ENCODE data around the gene MEX3D.
A peak's percentile ranks its signal among the peaks of the same experiment; 100 is the strongest.

The MEX3D gene

DNA sequence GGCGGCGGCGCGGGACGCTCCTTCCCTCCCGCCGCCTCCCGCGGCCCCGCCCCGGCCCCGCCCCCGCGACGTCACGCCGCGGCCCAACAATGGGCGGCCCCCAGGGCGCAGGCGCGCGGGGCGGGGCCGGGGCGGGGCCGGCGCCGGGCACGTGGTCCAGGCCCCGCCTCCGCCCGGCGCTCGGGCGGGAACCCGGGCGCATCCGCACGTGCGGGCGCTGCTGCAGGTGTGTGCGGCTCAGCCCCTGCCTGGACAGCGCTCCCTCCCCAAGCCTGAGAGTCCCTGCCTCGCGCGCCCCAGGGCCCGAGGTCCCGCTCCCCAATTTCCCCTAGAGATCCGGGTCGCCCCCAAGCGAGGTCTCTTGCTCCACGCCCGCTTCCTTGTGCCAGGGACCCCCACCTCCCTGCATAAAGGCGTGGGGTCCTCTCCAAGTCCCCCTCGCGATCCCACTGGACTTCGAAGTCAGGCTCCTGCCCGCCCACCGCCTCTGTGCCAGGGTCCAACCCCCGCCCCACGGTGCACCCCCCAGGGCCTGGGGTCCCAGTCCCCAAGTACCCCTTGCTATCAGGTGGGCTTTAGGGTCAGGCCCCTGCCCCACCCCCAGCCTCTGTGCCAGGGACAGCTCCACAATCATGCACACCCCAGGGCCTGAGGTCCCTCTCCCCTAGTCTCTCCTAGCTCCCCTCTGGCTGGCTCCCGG, at the start of gene MEX3D:
Gene MEX3D (minus strand): TSS at position 6 of the 700 bp plus-strand sequence. CDS start 267 bp downstream, outside the sequence.
- peak; percentile 100 for DNase-seq (ENCODE audit: low spot score)

DNA sequence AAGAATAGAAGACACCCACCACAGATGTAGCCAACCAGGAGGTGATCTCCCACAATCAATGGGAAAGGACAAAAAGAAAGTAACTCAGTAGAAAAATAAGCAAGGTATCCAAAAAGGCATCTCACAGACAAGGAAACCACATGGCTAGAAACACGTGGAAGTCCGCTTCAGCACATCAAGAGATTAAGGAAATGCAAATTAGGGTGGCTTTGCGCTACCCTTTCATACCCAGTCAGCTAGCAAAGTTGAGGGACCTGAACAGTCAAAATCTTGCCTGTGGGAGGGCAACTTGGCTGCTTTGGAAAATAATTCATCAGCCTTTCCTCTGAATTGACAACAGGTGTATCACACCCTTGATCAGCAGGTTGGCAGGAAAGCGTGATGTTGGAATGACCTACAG, 48.8 kb upstream of the MEX3D start:
- DNase-seq (ENCODE audit: low spot score): no peak

DNA sequence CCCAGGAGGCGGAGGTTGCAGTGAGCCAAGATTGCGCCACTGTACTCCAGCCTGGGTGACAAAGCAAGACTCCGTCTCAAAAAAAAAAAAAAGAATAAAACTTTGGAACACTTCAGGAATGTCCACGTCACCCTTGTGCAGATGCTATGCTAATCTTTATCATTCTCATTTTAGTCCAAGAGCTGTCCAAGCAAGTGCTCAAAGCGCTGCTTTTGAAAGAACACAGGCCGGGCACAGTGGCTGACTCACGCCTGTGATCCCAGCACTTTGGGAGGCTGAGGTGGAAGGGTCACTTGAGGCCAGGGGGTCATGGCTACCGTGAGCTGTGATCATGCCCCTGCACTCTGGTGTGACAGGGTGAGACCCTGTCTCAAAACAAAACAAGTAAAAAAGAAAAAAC, 48.3 kb upstream of the MEX3D start:
- DNase-seq (ENCODE audit: low spot score): no peak

DNA sequence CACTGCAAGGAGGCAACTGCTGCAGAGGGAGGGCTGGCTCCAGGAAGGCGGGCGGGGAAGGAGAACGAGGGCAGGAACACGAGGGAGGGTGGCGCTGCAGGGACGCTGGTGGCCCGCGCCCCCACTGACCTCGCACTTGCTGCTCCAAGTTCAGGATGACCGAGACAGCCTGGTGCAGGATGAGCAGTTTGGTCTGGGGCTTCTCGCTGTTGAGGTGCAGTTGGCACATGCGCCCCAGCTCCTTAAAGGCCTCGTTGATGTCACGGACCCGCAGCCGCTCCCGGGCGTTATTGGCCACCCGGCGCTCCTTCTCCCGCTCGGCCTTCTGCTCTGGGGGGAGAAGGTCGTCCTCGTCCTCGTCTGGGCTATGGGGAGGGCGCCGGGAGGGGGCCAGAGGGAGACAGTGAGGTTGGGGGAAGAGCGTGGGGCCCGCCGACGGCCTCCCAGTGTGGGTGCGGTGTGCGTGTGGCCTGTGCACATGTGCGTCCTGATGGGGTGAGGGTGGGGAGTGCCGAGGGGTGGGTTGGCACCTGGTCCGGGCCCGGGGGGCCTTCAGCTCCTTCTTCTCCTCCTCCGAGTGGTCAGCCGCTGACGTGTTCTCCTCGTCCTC, 47.1 kb upstream of the MEX3D start:
- DNase-seq (ENCODE audit: low spot score): no peak

DNA sequence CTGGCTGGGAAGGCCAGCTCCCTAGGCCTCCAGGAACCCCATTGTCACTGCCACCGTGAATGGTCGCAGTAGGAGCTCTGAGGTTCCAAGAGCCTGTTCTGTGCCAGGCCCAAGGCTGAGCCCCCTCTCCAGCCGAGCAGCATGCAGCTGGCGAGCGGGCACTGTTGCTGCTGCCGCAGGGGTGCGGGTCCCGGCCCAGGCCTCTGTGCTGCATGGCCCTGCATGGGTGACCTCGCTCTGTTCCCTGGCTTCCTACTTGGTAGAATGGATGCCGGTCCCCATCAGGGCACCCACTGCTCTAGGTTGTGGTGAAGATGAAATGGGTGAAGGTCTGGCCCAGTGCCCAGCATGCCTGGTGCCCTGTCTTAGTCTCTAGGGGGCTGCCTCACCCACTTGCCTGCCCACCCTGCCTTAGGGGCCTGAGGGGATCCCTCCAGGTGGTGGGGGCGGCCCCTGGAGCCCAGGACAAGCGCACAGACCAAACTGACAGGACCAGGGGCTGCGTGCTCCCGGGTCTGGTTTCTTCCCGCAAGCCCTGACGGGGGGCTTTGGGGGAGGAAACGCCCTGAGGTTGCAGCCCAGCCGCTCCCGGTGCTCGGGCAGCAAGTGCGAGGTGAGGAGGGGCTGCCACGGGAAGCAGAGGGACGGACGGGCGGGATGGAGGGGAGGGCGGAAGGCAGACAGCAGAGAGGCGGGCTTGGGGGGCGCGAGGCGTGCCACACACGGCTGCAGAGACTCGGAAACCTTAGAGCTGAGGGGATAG, 45.9 kb upstream of the MEX3D start:
- DNase-seq (ENCODE audit: low spot score): no peak

DNA sequence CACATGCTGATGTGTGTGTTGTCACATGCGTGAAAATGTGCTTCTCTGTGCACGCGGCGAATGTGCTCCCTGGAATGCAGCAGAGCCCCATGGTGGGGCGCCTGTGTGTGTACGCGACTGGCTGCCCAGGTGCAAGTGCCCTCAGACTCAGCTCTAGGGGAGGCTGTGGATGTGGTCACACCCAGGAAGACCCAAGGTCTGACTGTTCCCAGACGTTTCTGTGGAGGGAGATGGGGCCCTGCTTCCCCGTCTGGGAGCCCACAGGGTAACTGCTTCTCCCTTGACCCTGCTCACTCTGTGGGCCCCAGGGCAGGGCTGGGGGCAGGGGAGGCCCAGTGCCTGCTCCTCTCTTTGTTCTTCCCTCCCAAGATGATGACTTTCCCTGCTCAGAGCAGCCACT, 45.0 kb upstream of the MEX3D start:
- DNase-seq (ENCODE audit: low spot score): no peak

DNA sequence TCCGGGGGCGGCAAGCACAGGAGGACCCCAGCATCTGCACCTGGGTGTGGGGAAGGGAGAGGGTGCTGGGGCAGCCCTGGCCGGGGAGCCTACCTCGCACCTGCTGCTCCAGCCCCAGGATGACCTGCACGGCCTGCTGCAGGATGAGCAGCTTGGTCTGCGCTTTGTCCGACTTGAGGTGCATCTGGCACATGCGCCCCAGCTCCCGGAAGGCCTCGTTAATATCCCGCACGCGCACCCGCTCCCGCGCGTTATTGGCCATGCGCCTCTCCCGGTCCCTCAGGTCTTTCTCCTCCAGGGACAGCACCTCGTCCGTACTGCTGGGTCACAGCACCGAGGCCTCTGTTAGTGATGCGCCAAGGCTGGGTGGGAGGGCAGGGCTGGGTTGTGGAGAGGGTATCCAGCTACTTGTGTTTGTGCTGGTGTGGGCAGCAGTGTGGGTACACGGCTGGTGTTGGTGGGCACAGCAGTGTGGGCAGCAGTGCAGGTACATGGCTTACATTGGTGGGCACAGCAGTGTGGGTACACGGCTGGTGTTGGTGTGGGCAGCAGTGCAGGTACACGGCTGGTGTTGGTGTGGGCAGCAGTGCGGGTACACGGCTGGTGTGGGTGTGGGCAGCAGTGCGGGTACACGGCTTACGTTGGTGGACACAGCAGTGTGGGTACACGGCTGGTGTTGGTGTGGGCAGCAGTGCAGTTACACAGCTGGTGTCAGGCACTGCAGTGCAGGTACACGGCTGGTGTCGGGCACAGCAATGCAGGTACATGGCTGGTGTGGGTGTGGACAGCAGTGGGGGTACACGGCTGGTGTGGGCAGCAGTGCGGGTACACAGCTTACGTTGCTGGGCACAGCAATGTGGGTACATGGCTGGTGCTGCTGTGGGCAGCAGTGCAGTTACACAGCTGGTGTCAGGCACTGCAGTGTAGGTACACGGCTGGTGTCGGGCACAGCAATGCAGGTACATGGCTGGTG, 44.3 kb upstream of the MEX3D start:
- DNase-seq (ENCODE audit: low spot score): no peak

DNA sequence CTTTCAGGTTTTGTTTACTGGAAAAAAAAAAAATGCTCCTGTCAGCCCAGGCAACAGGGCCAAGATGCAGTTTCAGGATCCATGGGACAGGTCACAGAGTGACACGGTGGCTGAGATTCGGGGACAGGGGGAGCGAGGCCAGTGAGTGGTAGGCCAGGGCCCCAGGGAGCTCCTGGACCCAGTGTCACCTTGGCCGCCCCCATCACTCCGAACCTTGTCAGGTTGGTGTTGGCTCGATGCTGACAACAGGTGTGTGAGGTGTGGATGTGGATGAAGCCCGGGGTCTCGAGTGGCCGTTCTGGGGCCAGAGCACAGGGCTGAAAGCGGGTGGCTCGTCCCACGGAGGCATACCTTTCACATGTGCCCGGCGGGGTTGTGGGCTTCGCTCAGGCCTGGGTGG, 43.2 kb upstream of the MEX3D start:
- no peak for DNase-seq (ENCODE audit: low spot score)

DNA sequence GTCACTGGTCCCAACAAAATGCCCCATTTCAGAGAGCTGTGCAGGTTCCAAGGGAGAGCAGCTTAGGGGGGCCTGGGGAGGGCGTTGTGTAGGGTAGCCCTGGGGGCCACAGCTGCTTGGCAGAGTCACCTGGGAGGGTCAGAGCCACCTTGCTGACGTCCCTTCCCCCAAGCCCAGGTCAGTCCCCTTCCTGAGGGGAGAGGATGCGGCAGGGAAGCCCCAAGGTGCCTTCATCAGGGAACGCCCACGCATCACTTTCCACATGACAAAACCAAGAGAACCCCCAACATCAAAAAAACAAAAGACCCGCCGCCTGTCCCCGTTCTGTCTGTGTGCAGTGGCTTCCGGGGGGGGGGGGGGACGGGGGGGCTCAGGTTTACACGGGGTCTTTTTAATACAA, 42.5 kb upstream of the MEX3D start:
- DNase-seq (ENCODE audit: low spot score): no peak

DNA sequence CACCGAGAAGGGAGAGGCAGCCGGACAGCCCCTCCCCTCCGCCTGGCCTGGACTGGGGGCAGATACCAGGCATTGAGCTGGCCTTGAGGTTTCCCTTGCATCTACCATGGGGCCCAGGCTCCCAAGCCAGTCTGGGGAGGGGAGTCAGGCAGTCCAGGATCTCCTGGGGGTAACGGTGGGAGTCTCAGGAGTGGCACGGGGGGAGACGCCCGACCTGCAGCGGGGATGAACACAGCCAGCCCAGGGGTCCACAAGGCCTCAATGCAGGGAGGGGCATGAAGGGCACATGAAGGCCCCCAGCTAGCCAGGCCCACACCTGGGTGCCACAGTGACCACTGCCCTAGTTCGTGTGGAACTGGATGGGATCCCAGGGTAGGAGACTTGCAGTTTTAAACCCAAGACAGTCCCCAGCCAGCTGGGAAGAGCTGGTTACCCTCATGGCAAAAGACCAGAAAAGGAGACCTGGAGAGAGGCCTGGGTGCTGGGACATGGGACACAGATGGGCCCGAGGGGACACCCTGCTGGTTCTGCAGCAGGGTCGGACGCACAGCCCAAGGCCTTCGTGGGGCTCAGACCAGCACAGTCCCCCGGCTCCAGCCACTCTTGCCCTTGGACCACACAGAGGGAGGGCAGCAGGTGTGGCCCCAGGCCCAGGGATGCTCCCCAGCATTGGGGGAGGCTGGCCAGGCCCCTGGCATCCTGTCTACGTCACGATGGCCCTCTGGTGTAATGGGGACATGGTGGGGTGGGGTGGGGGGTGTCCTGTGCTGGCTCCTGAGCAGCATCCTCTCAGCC, 41.8 kb upstream of the MEX3D start:
- DNase-seq (ENCODE audit: low spot score): no peak

DNA sequence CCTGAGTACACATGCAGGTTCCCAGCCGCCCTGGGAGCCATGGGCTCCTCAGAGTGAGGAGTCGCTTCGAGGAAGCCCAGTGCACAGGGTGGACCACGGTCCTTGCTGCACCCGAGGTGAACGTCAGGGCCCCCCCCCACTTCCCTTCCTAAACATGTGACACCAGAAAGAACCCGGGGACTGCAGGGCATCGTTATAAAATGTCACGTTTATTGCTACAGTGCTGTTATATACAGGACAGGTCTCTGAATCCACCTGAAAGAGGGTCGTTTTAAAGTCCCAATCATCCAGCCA, 40.9 kb upstream of the MEX3D start:
- no peak for DNase-seq (ENCODE audit: low spot score)

DNA sequence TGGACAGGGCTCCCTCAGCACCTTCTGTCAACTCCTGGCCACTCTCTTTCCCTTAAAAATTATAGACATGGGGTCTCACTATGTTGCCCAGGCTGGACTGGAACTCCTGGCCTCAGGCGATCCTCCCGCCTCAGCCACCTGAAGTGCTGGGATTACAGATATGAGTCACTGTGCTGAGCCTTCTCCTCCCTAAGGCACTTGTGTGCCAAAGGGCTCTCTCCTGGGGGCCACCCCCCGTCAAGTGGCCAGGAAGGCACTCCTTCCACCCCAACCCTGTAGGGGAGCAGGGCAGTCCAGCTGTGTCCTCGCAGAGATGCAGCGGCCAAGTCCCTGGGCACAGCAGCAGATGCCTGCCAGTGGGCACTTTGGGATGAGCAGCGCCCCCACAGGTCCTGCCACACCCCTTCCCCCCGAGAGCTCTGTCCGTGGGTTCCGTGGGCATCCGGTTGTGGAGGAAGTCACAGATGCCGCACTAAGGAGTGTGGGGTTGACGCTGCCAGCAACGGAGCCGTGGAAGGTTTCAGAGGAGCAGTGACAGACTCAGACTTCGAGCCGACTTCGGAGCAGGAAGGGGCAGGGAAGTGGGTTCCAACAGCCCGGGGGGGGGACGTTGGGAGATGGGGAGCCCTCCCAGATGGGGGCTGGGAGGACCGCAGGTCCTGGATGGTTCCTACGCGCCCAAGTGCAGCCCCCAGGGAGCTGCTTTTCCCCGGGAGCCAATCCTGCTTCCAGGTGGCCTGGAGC, 40.4 kb upstream of the MEX3D start:
- DNase-seq (ENCODE audit: low spot score): no peak

DNA sequence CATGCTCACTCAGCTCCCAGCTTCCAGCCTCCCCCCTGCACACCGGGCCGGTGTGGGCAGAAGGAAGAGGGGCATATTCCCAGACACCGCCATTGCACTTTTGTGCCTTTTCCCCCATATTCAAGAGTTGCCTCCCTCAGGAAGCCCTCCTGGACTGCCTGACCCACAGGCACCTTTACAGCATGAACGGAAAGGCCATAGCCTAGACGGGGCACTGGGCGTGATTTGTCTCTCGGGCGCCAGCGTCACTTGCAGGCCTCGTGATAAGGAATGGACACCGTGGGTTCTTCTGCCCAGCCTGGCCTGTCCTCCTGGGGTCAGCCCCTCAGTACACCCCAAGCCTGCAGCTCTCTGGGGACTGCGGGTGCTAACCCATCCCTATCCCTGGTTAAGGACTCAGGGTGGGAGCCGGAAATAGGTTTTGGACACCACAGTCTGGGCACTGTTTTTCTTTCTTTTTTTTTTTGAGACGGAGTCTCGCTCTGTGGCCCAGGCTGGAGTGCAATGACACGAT, 38.1 kb upstream of the MEX3D start:
- no peak for DNase-seq (ENCODE audit: low spot score)

DNA sequence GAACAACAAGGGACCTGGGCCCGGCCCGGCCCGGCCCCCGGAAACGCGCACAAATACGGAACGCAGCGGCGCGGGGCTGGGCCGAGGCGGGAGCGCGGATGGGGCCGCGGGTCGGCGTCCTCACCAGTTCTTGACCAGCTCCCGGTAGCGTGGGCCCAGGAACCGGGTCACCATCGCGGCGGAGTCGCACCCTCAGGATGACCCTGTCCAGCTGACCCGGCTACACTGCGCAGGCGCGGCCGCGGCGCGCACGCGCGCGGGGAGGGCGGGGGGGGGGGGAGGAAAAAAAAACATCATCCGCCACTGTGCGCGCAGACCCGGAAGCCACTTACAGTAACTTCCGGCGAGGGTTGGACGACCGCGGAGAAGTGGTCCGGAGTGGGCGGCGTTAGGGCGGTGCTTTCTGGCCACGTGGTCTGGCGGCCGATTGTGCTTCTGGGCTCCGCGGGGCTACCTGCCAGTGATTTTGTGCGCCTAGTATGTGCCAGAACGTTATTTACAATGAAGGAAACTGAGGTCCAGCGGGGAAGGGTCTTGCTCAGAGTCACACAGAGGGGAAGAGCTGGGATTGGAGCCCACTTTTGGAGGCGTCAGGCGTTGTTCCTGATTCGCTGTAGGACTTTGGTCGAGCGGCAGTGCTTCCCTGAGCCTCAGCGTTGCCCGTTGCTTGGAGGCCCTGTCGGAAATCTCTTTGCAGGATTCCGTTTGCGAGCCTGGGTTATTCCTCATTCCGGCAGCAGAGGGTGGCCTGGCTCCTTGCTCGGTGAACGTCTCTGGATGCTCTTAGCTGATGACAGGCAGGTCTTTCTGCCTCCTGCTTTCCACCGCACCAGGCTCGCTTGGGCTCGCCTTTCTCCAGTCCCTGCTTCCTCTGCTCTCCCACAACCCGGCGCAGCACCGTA, 37.4 kb upstream of the MEX3D start, which contains the start of gene UQCR11:
Gene UQCR11 (minus strand): TSS at position 227 of the 902 bp plus-strand sequence. CDS start 53 bp downstream, at position 174.
- peak; percentile 100 for DNase-seq (ENCODE audit: low spot score)

DNA sequence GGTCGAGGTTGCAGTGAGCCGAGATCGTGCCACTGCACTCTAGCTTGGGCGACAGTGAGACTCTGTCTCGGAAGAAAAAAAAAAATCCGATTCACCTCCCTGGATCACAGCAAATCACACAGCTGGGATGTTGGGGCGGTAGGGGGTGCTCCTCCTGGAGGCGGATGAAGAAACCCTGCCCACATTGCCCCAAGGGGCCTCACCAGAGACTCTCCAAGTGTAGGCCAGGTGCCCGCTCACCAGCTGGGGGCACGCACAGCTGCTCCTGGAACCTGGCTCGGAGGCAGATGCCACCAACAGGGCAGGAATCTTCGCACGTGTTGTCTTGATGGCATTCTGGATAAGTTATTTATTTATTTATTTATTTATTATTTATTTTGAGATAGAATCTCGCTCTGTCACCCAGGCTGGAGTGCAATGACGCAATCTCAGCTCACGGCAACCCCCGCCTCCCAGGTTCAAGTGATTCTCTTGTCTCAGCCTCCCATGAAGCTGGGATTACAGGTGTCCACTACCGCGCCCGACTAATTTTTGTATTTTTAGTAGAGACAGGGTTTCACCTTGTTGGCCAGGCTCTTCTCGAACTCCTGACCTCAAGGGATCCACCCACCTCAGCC, 34.1 kb upstream of the MEX3D start:
- DNase-seq (ENCODE audit: low spot score): no peak

DNA sequence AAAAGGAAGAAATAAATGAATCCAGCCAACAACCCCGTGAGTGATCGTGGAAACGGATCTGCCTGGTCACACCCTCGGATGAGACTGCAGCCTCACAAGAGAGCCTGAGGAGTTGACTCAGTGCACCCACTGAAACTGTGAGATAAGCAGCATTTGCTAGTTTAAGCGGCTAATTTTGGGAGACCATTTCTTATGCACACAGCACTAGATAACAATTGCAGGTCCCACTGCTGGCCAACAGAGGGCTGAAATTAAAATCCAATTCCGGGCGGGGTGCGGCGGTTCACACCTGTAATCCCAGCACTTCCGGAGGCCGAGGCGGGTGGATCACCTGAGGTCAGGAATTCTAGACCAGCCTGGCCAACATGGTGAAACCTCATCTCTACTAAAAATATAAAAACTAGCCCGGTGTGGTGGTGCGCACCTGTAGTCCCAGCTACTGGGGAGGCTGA, 33.5 kb upstream of the MEX3D start:
- no peak for DNase-seq (ENCODE audit: low spot score)

DNA sequence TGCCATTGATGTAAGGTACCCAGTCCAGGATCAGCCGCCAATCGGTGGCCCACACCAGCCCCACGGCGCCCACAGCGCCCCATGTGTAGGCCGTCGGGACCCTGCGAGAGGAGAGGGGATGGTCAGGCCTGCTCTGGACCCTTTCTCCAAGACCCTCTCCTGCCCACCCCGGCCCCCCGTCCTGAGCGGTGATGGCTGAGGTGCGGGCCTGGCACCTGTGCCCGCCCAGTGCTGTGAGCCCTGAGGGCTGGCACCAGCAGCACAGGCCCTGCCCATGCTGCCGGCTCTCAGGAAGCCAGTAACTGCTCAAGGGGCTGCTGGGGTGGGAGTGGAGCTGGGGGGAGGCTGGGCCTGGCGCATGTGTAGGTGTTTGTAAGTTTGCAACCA, 31.3 kb upstream of the MEX3D start:
- no peak for DNase-seq (ENCODE audit: low spot score)

DNA sequence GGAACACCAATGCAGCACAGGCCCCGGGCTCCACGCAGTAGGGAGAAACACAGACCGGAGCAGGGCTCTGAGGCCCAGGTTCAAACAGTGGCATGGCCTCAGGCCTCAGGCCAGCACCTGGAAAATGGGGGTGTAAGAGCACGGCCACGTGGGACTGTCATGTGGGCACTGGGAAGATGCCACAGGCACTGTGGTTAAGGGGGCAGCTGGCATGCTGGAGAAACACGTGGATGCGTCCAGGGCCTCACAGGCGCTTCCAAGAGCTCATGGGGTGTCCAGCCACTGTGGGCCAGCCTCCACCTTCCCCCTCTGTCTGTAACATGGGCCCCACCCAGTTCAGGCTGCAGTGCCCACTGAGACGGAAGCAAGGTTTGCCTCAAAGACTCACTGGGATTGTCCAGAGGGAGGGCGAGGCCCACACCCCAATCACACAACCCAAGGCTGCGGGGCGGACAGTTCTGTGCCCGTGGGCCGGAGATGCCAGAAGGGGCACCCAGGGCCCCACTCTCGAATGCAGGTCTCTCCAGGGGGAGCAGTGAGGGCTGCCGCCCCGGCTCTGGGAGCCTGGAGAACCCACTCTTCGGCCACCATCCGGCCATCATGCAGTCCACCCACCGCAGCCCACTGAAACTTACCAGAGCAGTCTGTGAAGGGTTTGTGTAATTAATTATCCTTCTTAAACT, 30.8 kb upstream of the MEX3D start:
- DNase-seq (ENCODE audit: low spot score): no peak
